WTC11 (cell line): ENCODE results near the gene C4orf50.

Experiments
- CTCF ChIP-seq: fragments of 200-600 bp; IDR thresholded peaks from 2 replicates; pipeline ENCODE4 v1.8.0; 2022; ENCODE audit warnings: antibody characterized with exemption
- GRHL2 ChIP-seq: fragments of 250-450 bp; sonication (Bioruptor Pico); IDR thresholded peaks from 2 replicates; pipeline ENCODE4 v1.8.0; 2022; ENCODE audit warnings: mild to moderate bottlenecking, moderate library complexity; ENCODE audit not compliant: insufficient replicate concordance, severe bottlenecking
- IRF2 ChIP-seq: sonication (generic); formaldehyde crosslinking; IDR thresholded peaks from 2 replicates; pipeline ENCODE4 v1.8.0; 2022; ENCODE audit warnings: low read depth, missing genetic modification reagents, borderline replicate concordance
- JUN ChIP-seq: sonication (generic); formaldehyde crosslinking; IDR thresholded peaks from 2 replicates; pipeline ENCODE4 v1.8.0; 2023; ENCODE audit warnings: mild to moderate bottlenecking, missing genetic modification reagents
- PRDM15 ChIP-seq: sonication (generic); formaldehyde crosslinking; IDR thresholded peaks from 2 replicates; pipeline ENCODE4 v1.8.0; 2022; ENCODE audit warnings: missing genetic modification reagents
- RELA ChIP-seq: sonication (generic); formaldehyde crosslinking; IDR thresholded peaks from 2 replicates; pipeline ENCODE4 v1.8.1; 2022; ENCODE audit warnings: missing genetic modification reagents, mild to moderate bottlenecking, borderline replicate concordance
- TEAD4 ChIP-seq: sonication (generic); formaldehyde crosslinking; IDR thresholded peaks from 2 replicates; pipeline ENCODE4 v1.8.0; 2022; ENCODE audit warnings: mild to moderate bottlenecking, missing genetic modification reagents
- TP53 ChIP-seq: sonication (generic); formaldehyde crosslinking; IDR thresholded peaks from 2 replicates; pipeline ENCODE4 v1.8.1; 2023; ENCODE audit warnings: mild to moderate bottlenecking, missing genetic modification reagents
- USF2 ChIP-seq: sonication (generic); formaldehyde crosslinking; IDR thresholded peaks from 2 replicates; pipeline ENCODE4 v1.8.1; 2023; ENCODE audit warnings: mild to moderate bottlenecking, missing genetic modification reagents, moderate library complexity
- ZBTB43 ChIP-seq: sonication (generic); formaldehyde crosslinking; IDR thresholded peaks from 2 replicates; pipeline ENCODE4 v1.8.1; 2023; ENCODE audit warnings: mild to moderate bottlenecking, missing genetic modification reagents
- TF ChIP-seq, protein P1 (sequence below): sonication (generic); formaldehyde crosslinking; IDR thresholded peaks from 2 replicates; pipeline ENCODE4 v1.8.0; 2022; ENCODE audit warnings: mild to moderate bottlenecking, missing genetic modification reagents
- TF ChIP-seq, protein P2 (sequence below): fragments of 250-450 bp; sonication (Bioruptor Pico); IDR thresholded peaks from 2 replicates; pipeline ENCODE4 v1.9.0; 2021; ENCODE audit warnings: moderate library complexity, mild to moderate bottlenecking, inconsistent platforms, borderline replicate concordance
- TF ChIP-seq, protein P3 (sequence below): sonication (generic); formaldehyde crosslinking; IDR thresholded peaks from 2 replicates; pipeline ENCODE4 v1.8.0; 2022; ENCODE audit warnings: mild to moderate bottlenecking, missing genetic modification reagents
- TF ChIP-seq, protein P4 (sequence below): sonication (generic); formaldehyde crosslinking; IDR thresholded peaks from 2 replicates; pipeline ENCODE4 v1.8.0; 2023; ENCODE audit warnings: missing genetic modification reagents, mild to moderate bottlenecking, borderline replicate concordance

- TF ChIP-seq, protein P1, sequence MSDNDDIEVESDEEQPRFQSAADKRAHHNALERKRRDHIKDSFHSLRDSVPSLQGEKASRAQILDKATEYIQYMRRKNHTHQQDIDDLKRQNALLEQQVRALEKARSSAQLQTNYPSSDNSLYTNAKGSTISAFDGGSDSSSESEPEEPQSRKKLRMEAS: no peak
- no peak for TF ChIP-seq CTCF
- no peak for TF ChIP-seq IRF2 (CRISPR knock-in tag)
- no peak for TF ChIP-seq TP53 (CRISPR knock-in tag)
- TF ChIP-seq ZBTB43 (CRISPR knock-in tag): no peak
- no peak for TF ChIP-seq JUN (CRISPR knock-in tag)
- no peak for TF ChIP-seq GRHL2
- TF ChIP-seq RELA (CRISPR knock-in tag): no peak
- TF ChIP-seq, protein P2, sequence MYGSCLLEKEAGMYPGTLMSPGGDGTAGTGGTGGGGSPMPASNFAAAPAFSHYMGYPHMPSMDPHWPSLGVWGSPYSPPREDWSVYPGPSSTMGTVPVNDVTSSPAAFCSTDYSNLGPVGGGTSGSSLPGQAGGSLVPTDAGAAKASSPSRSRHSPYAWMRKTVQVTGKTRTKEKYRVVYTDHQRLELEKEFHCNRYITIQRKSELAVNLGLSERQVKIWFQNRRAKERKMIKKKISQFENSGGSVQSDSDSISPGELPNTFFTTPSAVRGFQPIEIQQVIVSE (CRISPR knock-in tag): no peak
- no peak for TF ChIP-seq TEAD4 (CRISPR knock-in tag)
- TF ChIP-seq, protein P3, sequence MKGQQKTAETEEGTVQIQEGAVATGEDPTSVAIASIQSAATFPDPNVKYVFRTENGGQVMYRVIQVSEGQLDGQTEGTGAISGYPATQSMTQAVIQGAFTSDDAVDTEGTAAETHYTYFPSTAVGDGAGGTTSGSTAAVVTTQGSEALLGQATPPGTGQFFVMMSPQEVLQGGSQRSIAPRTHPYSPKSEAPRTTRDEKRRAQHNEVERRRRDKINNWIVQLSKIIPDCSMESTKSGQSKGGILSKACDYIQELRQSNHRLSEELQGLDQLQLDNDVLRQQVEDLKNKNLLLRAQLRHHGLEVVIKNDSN (CRISPR knock-in tag): no peak
- TF ChIP-seq USF2 (CRISPR knock-in tag): no peak
- TF ChIP-seq PRDM15 (CRISPR knock-in tag): no peak
- TF ChIP-seq, protein P4, sequence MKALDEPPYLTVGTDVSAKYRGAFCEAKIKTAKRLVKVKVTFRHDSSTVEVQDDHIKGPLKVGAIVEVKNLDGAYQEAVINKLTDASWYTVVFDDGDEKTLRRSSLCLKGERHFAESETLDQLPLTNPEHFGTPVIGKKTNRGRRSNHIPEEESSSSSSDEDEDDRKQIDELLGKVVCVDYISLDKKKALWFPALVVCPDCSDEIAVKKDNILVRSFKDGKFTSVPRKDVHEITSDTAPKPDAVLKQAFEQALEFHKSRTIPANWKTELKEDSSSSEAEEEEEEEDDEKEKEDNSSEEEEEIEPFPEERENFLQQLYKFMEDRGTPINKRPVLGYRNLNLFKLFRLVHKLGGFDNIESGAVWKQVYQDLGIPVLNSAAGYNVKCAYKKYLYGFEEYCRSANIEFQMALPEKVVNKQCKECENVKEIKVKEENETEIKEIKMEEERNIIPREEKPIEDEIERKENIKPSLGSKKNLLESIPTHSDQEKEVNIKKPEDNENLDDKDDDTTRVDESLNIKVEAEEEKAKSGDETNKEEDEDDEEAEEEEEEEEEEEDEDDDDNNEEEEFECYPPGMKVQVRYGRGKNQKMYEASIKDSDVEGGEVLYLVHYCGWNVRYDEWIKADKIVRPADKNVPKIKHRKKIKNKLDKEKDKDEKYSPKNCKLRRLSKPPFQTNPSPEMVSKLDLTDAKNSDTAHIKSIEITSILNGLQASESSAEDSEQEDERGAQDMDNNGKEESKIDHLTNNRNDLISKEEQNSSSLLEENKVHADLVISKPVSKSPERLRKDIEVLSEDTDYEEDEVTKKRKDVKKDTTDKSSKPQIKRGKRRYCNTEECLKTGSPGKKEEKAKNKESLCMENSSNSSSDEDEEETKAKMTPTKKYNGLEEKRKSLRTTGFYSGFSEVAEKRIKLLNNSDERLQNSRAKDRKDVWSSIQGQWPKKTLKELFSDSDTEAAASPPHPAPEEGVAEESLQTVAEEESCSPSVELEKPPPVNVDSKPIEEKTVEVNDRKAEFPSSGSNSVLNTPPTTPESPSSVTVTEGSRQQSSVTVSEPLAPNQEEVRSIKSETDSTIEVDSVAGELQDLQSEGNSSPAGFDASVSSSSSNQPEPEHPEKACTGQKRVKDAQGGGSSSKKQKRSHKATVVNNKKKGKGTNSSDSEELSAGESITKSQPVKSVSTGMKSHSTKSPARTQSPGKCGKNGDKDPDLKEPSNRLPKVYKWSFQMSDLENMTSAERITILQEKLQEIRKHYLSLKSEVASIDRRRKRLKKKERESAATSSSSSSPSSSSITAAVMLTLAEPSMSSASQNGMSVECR (CRISPR knock-in tag): no peak
Measured at GRCh38 chr4:5990446-5991160, 27.6 kb downstream of the C4orf50 start.
